H1 (cell line): ENCODE results near the gene SLC2A13.

Experiments
- ATF3 ChIP-seq: IDR thresholded peaks from 2 replicates; pipeline ENCODE4 v1.6.1; 2011; ENCODE audit warnings: low read depth, mild to moderate bottlenecking, low read length; ENCODE audit not compliant: insufficient read depth
- CEBPB ChIP-seq: IDR thresholded peaks from 2 replicates; pipeline ENCODE4 v1.6.1; 2012; ENCODE audit warnings: low read depth, low read length
- CTCF ChIP-seq, 3 experiments: IDR thresholded peaks; 1 replicate in 2 of 3; 2 replicates in 1 of 3; pipeline versions ENCODE4 v1.5.1 to v1.6.1; 2011; ENCODE audit warnings: low read length in 3 of 3, mild to moderate bottlenecking in 3 of 3, inconsistent platforms in 2 of 3, low read depth in 1 of 3, moderate library complexity in 1 of 3; ENCODE audit not compliant: insufficient read depth in 1 of 3; ENCODE audit errors: control extremely low read depth in 1 of 3
- EP300 ChIP-seq, 2 experiments: IDR thresholded peaks; 1 replicate in 1 of 2; 2 replicates in 1 of 2; pipeline ENCODE4 v1.6.1; 2011 to 2012; ENCODE audit warnings: low read depth in 2 of 2, low read length in 2 of 2, mild to moderate bottlenecking in 2 of 2, borderline replicate concordance in 1 of 2, inconsistent platforms in 1 of 2, moderate library complexity in 1 of 2
- EZH2 ChIP-seq: fragments of 200-600 bp; sonication (generic); IDR thresholded peaks from 2 replicates; pipeline ENCODE4 v1.7.1; 2012; ENCODE audit warnings: low read depth, mild to moderate bottlenecking, moderate library complexity, low read length, inconsistent platforms; ENCODE audit not compliant: severe bottlenecking
- KDM5A ChIP-seq: fragments of 200-600 bp; IDR thresholded peaks from 2 replicates; pipeline ENCODE4 v1.7.1; 2012; ENCODE audit warnings: mild to moderate bottlenecking, low read length, inconsistent platforms, mixed read lengths
- MAX ChIP-seq: IDR thresholded peaks from 2 replicates; pipeline ENCODE4 v1.6.1; 2012; ENCODE audit warnings: inconsistent platforms
- SP2 ChIP-seq: IDR thresholded peaks from 2 replicates; pipeline ENCODE4 v1.6.1; 2012; ENCODE audit warnings: mild to moderate bottlenecking, low read length, inconsistent platforms
- YY1 ChIP-seq: IDR thresholded peaks from 2 replicates; pipeline ENCODE4 v1.6.1; 2011; ENCODE audit warnings: low read depth, mild to moderate bottlenecking, low read length
- ZNF274 ChIP-seq: IDR thresholded peaks from 2 replicates; pipeline ENCODE4 v1.7.0; 2012; ENCODE audit warnings: low read length, borderline replicate concordance; ENCODE audit errors: extremely low read depth

- TF ChIP-seq SP2 = no peak
- TF ChIP-seq CEBPB = no peak
- no peak for TF ChIP-seq CTCF (IDR thresholded peaks at IDR 0.05; ENCODE audit: control extremely low read depth in 1 of 3, insufficient read depth in 1 of 3, low read depth in 1 of 3, low read length in 3 of 3)
- no peak for TF ChIP-seq EP300 (IDR thresholded peaks at IDR 0.05; ENCODE audit: borderline replicate concordance in 1 of 2, low read depth in 2 of 2, low read length in 2 of 2)
- TF ChIP-seq KDM5A = no peak
- no peak for TF ChIP-seq YY1
- no peak for TF ChIP-seq ATF3
- TF ChIP-seq ZNF274 = no peak
- TF ChIP-seq MAX = no peak
- no peak for TF ChIP-seq EZH2
Observed at GRCh38 chr12:40055228-40055579, 50.7 kb downstream of the SLC2A13 start.
